Measurements from ENCODE around the gene ELAVL3. TPM values are rescaled to one million over a fixed set of nuclear protein-coding genes. Genes with fewer than 3 reads are reported as not detected.

ELAVL3 gene
- total and polyA plus RNA-seq, 2 donors (not counting 3 experiments of a cell fraction or from before 2014, with no cell fraction given): not detected

GRCh38 chr19:11485245-11485837 lies 4.5 kb upstream of the ELAVL3 start:
- no peaks in the 10 kb centered on the region for H3K9me3 ChIP-seq (replicated peaks; ENCODE audit: control insufficient read depth, insufficient read depth, low read length)
- no peak overlapping the region for H3K4me3 ChIP-seq (replicated peaks in 1 of 3; ENCODE audit: insufficient read depth in 1 of 3, low read depth in 1 of 3, low read length in 3 of 3)
- CTCF ChIA-PET: interaction anchor here (1.2 kb wide), 1 partner anchor 192 kb away, joined by 7 read pairs; no protein-coding TSS in a partner anchor
- dilution Hi-C loops (cut with MboI; ENCODE audit: extremely low pct_ligation_motif_present, low sequenced_read_pairs) (no loop called here), intact Hi-C loops (cut with micrococcal nuclease) (no loop called here)
- BruUV-seq (replicated peaks): no TSS peak
- FAIRE-seq: no peak
- no peaks in the 10 kb centered on the region for H3K36me3 ChIP-seq (ENCODE audit: control insufficient read depth in 2 of 2, extremely low read depth in 1 of 2, insufficient read depth in 2 of 2, low read length in 2 of 2)
- no peaks in the 10 kb centered on the region for H3K79me2 ChIP-seq (ENCODE audit: control insufficient read depth, insufficient read depth, low read length)
- H3K4me1 ChIP-seq (ENCODE audit: control insufficient read depth, extremely low read depth, insufficient read depth, low read length): peaks cover 3% of the 10 kb centered on the region
- no peak overlapping the region for H3K4me2 ChIP-seq (ENCODE audit: insufficient read depth, low read length)
- TF ChIP-seq GATA2 (IDR thresholded peaks at IDR 0.05; ENCODE audit: insufficient read depth, insufficient read length, low read depth, low read length) (no peak), FOS (IDR thresholded peaks at IDR 0.05; ENCODE audit: borderline replicate concordance, insufficient read depth, low read length) (no peak), MAX (IDR thresholded peaks at IDR 0.05; ENCODE audit: insufficient read depth, insufficient read length) (no peak)
- no peaks in the 10 kb centered on the region for H3K9me1 ChIP-seq (replicated peaks; ENCODE audit: control insufficient read depth, extremely low read depth, insufficient read depth, low read length)
- H3K9ac ChIP-seq (replicated peaks; ENCODE audit: extremely low read depth, insufficient read depth, low read length): no peak overlapping the region
- no peaks in the 10 kb centered on the region for H4K20me1 ChIP-seq (replicated peaks; ENCODE audit: control insufficient read depth, extremely low read depth, insufficient read depth, low read length)
- H3K27me3 ChIP-seq (ENCODE audit: control insufficient read depth in 2 of 2, insufficient read depth in 2 of 2, low read length in 2 of 2): peaks cover 9 to 18% of the 10 kb centered on the region in 2 experiments
- no peak for DNase-seq (ENCODE audit: low read depth, low spot score)
- POLR2A ChIA-PET: no interaction called here
- H3K27ac ChIP-seq (ENCODE audit: insufficient read depth, low read depth, low read length): no peak overlapping the region
- H2AFZ ChIP-seq (ENCODE audit: low read depth, low read length): no peak overlapping the region

GRCh38 chr19:11483366-11484111 lies 2.7 kb upstream of the ELAVL3 start:
- intact Hi-C loops (cut with micrococcal nuclease) (loop anchor here (2.0 kb wide), 1 partner anchor 241 kb away; no protein-coding TSS in a partner anchor), dilution Hi-C loops (cut with MboI; ENCODE audit: extremely low pct_ligation_motif_present, low sequenced_read_pairs) (no loop called here)
- Histone ChIP-seq H3K4me2 (ENCODE audit: insufficient read depth, low read length) (no peak overlapping the region), H3K36me3 (ENCODE audit: control insufficient read depth in 2 of 2, extremely low read depth in 1 of 2, insufficient read depth in 2 of 2, low read length in 2 of 2) (no peaks in the 10 kb centered on the region), H3K4me1 (ENCODE audit: control insufficient read depth, extremely low read depth, insufficient read depth, low read length) (peaks cover 3% of the 10 kb centered on the region), H2AFZ (ENCODE audit: low read depth, low read length) (no peak overlapping the region), H3K27ac (ENCODE audit: insufficient read depth, low read depth, low read length) (no peak overlapping the region), H3K27me3 (ENCODE audit: control insufficient read depth in 2 of 2, insufficient read depth in 2 of 2, low read length in 2 of 2) (peaks cover 13 to 25% of the 10 kb centered on the region in 2 experiments), H3K79me2 (ENCODE audit: control insufficient read depth, insufficient read depth, low read length) (no peaks in the 10 kb centered on the region), H4K20me1 (replicated peaks; ENCODE audit: control insufficient read depth, extremely low read depth, insufficient read depth, low read length) (no peaks in the 10 kb centered on the region), H3K9me1 (replicated peaks; ENCODE audit: control insufficient read depth, extremely low read depth, insufficient read depth, low read length) (no peaks in the 10 kb centered on the region), H3K4me3 (replicated peaks in 1 of 3; ENCODE audit: insufficient read depth in 1 of 3, low read depth in 1 of 3, low read length in 3 of 3) (no peak overlapping the region), H3K9me3 (replicated peaks; ENCODE audit: control insufficient read depth, insufficient read depth, low read length) (no peaks in the 10 kb centered on the region), H3K9ac (replicated peaks; ENCODE audit: extremely low read depth, insufficient read depth, low read length) (no peak overlapping the region)
- FAIRE-seq (no peak), DNase-seq (ENCODE audit: low read depth, low spot score) (no peak)
- CTCF ChIA-PET: interaction anchor here (1.1 to 2.5 kb wide), 19 partner anchors 9 to 448 kb away, joined by 3 to 48 read pairs (median 8); partner anchors contain the start of genes CCDC159, ELOF1, EPOR and ODAD3
- BruUV-seq (replicated peaks): no TSS peak
- POLR2A ChIA-PET: no interaction called here
- TF ChIP-seq CTCF (IDR thresholded peaks at IDR 0.05; ENCODE audit: extremely low read depth in 1 of 2, insufficient read depth in 1 of 2, low read depth in 1 of 2, low read length in 2 of 2): no peak
- no peak for TF ChIP-seq POLR2A (IDR thresholded peaks at IDR 0.05; ENCODE audit: low read depth, low read length)
- no peak for TF ChIP-seq MAX (IDR thresholded peaks at IDR 0.05; ENCODE audit: insufficient read depth, insufficient read length)
- no peak for TF ChIP-seq MYC (IDR thresholded peaks at IDR 0.05; ENCODE audit: low read depth, low read length)
- no peak for TF ChIP-seq EZH2 (IDR thresholded peaks at IDR 0.05; ENCODE audit: borderline replicate concordance, low read depth, low read length, severe bottlenecking)
- TF ChIP-seq FOS (IDR thresholded peaks at IDR 0.05; ENCODE audit: borderline replicate concordance, insufficient read depth, low read length): no peak
- no peak for TF ChIP-seq GATA2 (IDR thresholded peaks at IDR 0.05; ENCODE audit: insufficient read depth, insufficient read length, low read depth, low read length)
- no peak for TF ChIP-seq POLR2AphosphoS5 (IDR thresholded peaks at IDR 0.05; ENCODE audit: insufficient read depth, low read depth, low read length)
- no peak for TF ChIP-seq JUN (IDR thresholded peaks at IDR 0.05; ENCODE audit: borderline replicate concordance, insufficient read depth, insufficient read length, low read depth)

Data from endothelial cell of umbilical vein (primary cell).